Activated T-helper 2 cell treated with anti-CD3 and anti-CD28 coated beads, Interferon-gamma antibody, Interleukin-2, Interleukin-4, amounts not matched to agents 10 μg/mL and 5 μg/mL and 100 μg/mL, durations not matched to agents 14 hours and 24 hours and 36 hours (primary cell): ENCODE measurements around the gene TPST1. TPM values are rescaled to one million over a fixed set of nuclear protein-coding genes. Genes with fewer than 3 reads are reported as not detected.

ENCODE experiments used
- DNase-seq: peaks from one replicate; pipeline ENCODE4 v3.0.0; 2021; ENCODE audit warnings: low spot score
- H3K27ac Mint-ChIP-seq: one replicate; pipeline ENCODE4 v1.8.0; 2021; ENCODE audit warnings: mixed read lengths
- H3K27me3 Mint-ChIP-seq: one replicate; pipeline ENCODE4 v1.8.0; 2021; ENCODE audit warnings: low read depth, mixed read lengths
- H3K36me3 Mint-ChIP-seq: one replicate; pipeline ENCODE4 v1.8.0; 2021; ENCODE audit warnings: low read depth, mixed read lengths
- H3K4me1 Mint-ChIP-seq: one replicate; pipeline ENCODE4 v1.8.0; 2021; ENCODE audit warnings: low read depth, mixed read lengths
- H3K4me3 Mint-ChIP-seq: one replicate; pipeline ENCODE4 v1.8.0; 2021; ENCODE audit warnings: low read depth, mild to moderate bottlenecking, moderate library complexity, mixed read lengths
- H3K9me3 Mint-ChIP-seq: one replicate; pipeline ENCODE4 v1.8.0; 2021; ENCODE audit warnings: mixed read lengths
- intact Hi-C: fragments of 100-400 bp; cut with micrococcal nuclease; formaldehyde crosslinking; loops from one replicate; pipeline ENCODE4 v1.15.1; 2023
- total RNA-seq: library from RNA; stranded (reverse); gene quantifications from 2 replicates; pipeline ENCODE4 v1.2.3, GENCODE V29; 2022

Gene TPST1
- total RNA-seq, 1 donor from 2014 or later, result 1.6 TPM

GRCh38 chr7:66176914-66177313 lies 28.2 kb upstream of the TPST1 start:
- no peak overlapping the region for H3K27ac Mint-ChIP-seq
- H3K36me3 Mint-ChIP-seq, result no peaks in the 10 kb centered on the region
- intact Hi-C loops, result no loop called here
- no peaks in the 10 kb centered on the region for H3K27me3 Mint-ChIP-seq
- DNase-seq, result no peak
- no peak overlapping the region for H3K4me3 Mint-ChIP-seq
- H3K4me1 Mint-ChIP-seq, result peaks cover 1% of the 10 kb centered on the region
- no peaks in the 10 kb centered on the region for H3K9me3 Mint-ChIP-seq

- no peaks in the 10 kb centered on the region for H3K4me1 Mint-ChIP-seq
- no peaks in the 10 kb centered on the region for H3K36me3 Mint-ChIP-seq
- H3K9me3 Mint-ChIP-seq, result no peaks in the 10 kb centered on the region
- no peak overlapping the region for H3K27ac Mint-ChIP-seq
- no peaks in the 10 kb centered on the region for H3K27me3 Mint-ChIP-seq
- no peak overlapping the region for H3K4me3 Mint-ChIP-seq
- intact Hi-C loops, result no loop called here
- no peak for DNase-seq
Observed at GRCh38 chr7:66178258-66178657, 26.9 kb upstream of the TPST1 start.

GRCh38 chr7:66181329-66181728 lies 23.8 kb upstream of the TPST1 start:
- no peak overlapping the region for H3K4me3 Mint-ChIP-seq
- no peak overlapping the region for H3K27ac Mint-ChIP-seq
- DNase-seq, result no peak
- no peaks in the 10 kb centered on the region for H3K27me3 Mint-ChIP-seq
- no peaks in the 10 kb centered on the region for H3K36me3 Mint-ChIP-seq
- H3K4me1 Mint-ChIP-seq, result no peaks in the 10 kb centered on the region
- H3K9me3 Mint-ChIP-seq, result no peaks in the 10 kb centered on the region
- intact Hi-C loops, result no loop called here

- H3K27me3 Mint-ChIP-seq, result no peaks in the 10 kb centered on the region
- DNase-seq, result no peak
- H3K36me3 Mint-ChIP-seq, result no peaks in the 10 kb centered on the region
- H3K4me3 Mint-ChIP-seq, result no peak overlapping the region
- no peaks in the 10 kb centered on the region for H3K9me3 Mint-ChIP-seq
- no peak overlapping the region for H3K27ac Mint-ChIP-seq
- H3K4me1 Mint-ChIP-seq, result no peaks in the 10 kb centered on the region
- intact Hi-C loops, result no loop called here
Observed at GRCh38 chr7:66181845-66182244, 23.3 kb upstream of the TPST1 start.

- H3K4me3 Mint-ChIP-seq, result no peak overlapping the region
- no peak for DNase-seq
- H3K36me3 Mint-ChIP-seq, result no peaks in the 10 kb centered on the region
- no peak overlapping the region for H3K27ac Mint-ChIP-seq
- H3K9me3 Mint-ChIP-seq, result no peaks in the 10 kb centered on the region
- no peaks in the 10 kb centered on the region for H3K27me3 Mint-ChIP-seq
- intact Hi-C loops, result no loop called here
- no peaks in the 10 kb centered on the region for H3K4me1 Mint-ChIP-seq
Observed at GRCh38 chr7:66182920-66183319, 22.2 kb upstream of the TPST1 start.

- Mint-ChIP-seq H3K27ac (no peak overlapping the region), H3K36me3 (no peaks in the 10 kb centered on the region), H3K9me3 (no peaks in the 10 kb centered on the region), H3K4me3 (no peak overlapping the region), H3K27me3 (no peaks in the 10 kb centered on the region), H3K4me1 (no peaks in the 10 kb centered on the region)
- intact Hi-C loops, result no loop called here
- DNase-seq, result no peak
Observed at GRCh38 chr7:66183700-66184099, 21.4 kb upstream of the TPST1 start.

- no peak overlapping the region for H3K4me3 Mint-ChIP-seq
- H3K36me3 Mint-ChIP-seq, result no peaks in the 10 kb centered on the region
- H3K4me1 Mint-ChIP-seq, result no peaks in the 10 kb centered on the region
- H3K9me3 Mint-ChIP-seq, result no peaks in the 10 kb centered on the region
- no peaks in the 10 kb centered on the region for H3K27me3 Mint-ChIP-seq
- H3K27ac Mint-ChIP-seq, result no peak overlapping the region
- no peak for DNase-seq
- intact Hi-C loops, result no loop called here
Observed at GRCh38 chr7:66185680-66186187, 19.4 kb upstream of the TPST1 start.

- H3K4me1 Mint-ChIP-seq, result no peaks in the 10 kb centered on the region
- H3K27ac Mint-ChIP-seq, result no peak overlapping the region
- no peaks in the 10 kb centered on the region for H3K9me3 Mint-ChIP-seq
- intact Hi-C loops, result no loop called here
- no peak overlapping the region for H3K4me3 Mint-ChIP-seq
- DNase-seq, result no peak
- no peaks in the 10 kb centered on the region for H3K36me3 Mint-ChIP-seq
- H3K27me3 Mint-ChIP-seq, result no peaks in the 10 kb centered on the region
Observed at GRCh38 chr7:66186991-66187390, 18.1 kb upstream of the TPST1 start.

- H3K4me3 Mint-ChIP-seq, result no peak overlapping the region
- no peaks in the 10 kb centered on the region for H3K9me3 Mint-ChIP-seq
- no peak overlapping the region for H3K27ac Mint-ChIP-seq
- no peaks in the 10 kb centered on the region for H3K27me3 Mint-ChIP-seq
- no peak for DNase-seq
- H3K36me3 Mint-ChIP-seq, result no peaks in the 10 kb centered on the region
- intact Hi-C loops, result no loop called here
- no peaks in the 10 kb centered on the region for H3K4me1 Mint-ChIP-seq
Observed at GRCh38 chr7:66187905-66188304, 17.2 kb upstream of the TPST1 start.

- no peaks in the 10 kb centered on the region for H3K9me3 Mint-ChIP-seq
- H3K4me1 Mint-ChIP-seq, result no peaks in the 10 kb centered on the region
- no peak overlapping the region for H3K4me3 Mint-ChIP-seq
- H3K27me3 Mint-ChIP-seq, result no peaks in the 10 kb centered on the region
- H3K36me3 Mint-ChIP-seq, result no peaks in the 10 kb centered on the region
- intact Hi-C loops, result no loop called here
- H3K27ac Mint-ChIP-seq, result no peak overlapping the region
- DNase-seq, result no peak
Observed at GRCh38 chr7:66188645-66189044, 16.5 kb upstream of the TPST1 start.

- Mint-ChIP-seq H3K36me3 (no peaks in the 10 kb centered on the region), H3K4me3 (no peak overlapping the region), H3K27ac (no peak overlapping the region), H3K9me3 (no peaks in the 10 kb centered on the region), H3K27me3 (no peaks in the 10 kb centered on the region), H3K4me1 (no peaks in the 10 kb centered on the region)
- intact Hi-C loops, result no loop called here
- DNase-seq, result no peak
Observed at GRCh38 chr7:66189695-66190503, 15.2 kb upstream of the TPST1 start.

GRCh38 chr7:66190504-66190857 lies 14.7 kb upstream of the TPST1 start:
- Mint-ChIP-seq H3K4me3 (no peak overlapping the region), H3K36me3 (no peaks in the 10 kb centered on the region)

GRCh38 chr7:66193146-66193725 lies 11.9 kb upstream of the TPST1 start:
- no peak overlapping the region for H3K4me3 Mint-ChIP-seq

More at GRCh38 chr7:66190504-66190857, 14.7 kb upstream of the TPST1 start:
- Mint-ChIP-seq H3K9me3 (no peaks in the 10 kb centered on the region), H3K27ac (no peak overlapping the region), H3K4me1 (no peaks in the 10 kb centered on the region), H3K27me3 (no peaks in the 10 kb centered on the region)
- no peak for DNase-seq
- intact Hi-C loops, result no loop called here

More at GRCh38 chr7:66193146-66193725, 11.9 kb upstream of the TPST1 start:
- intact Hi-C loops, result no loop called here
- Mint-ChIP-seq H3K27me3 (no peaks in the 10 kb centered on the region), H3K36me3 (no peaks in the 10 kb centered on the region), H3K4me1 (no peaks in the 10 kb centered on the region), H3K27ac (no peak overlapping the region), H3K9me3 (no peaks in the 10 kb centered on the region)
- no peak for DNase-seq
